Mesenchymal stem cell (in vitro differentiated cells and primary cell): Measurements from ENCODE around the gene NME3.

Experiments used
- DNase-seq: peaks from one replicate; pipeline ENCODE4 v3.0.0-alpha.2; 2013
- H2AFZ ChIP-seq: one replicate; pipeline ENCODE4 v1.6.1; 2013; ENCODE audit warnings: low read depth, mild to moderate bottlenecking, control low read depth, inconsistent platforms, low read length, moderate library complexity
- H2AK5ac ChIP-seq: 2 replicates; pipeline ENCODE4 v1.6.1; 2013; ENCODE audit warnings: low read length, moderate library complexity, mild to moderate bottlenecking, inconsistent platforms; ENCODE audit not compliant: severe bottlenecking
- H2BK120ac ChIP-seq: one replicate; pipeline ENCODE4 v1.6.1; 2013; ENCODE audit warnings: low read depth, mild to moderate bottlenecking, inconsistent platforms, low read length, moderate library complexity
- H2BK12ac ChIP-seq, 2 experiments: one replicate each; pipeline ENCODE4 v1.6.1; 2013; ENCODE audit warnings: inconsistent platforms in 2 of 2, low read length in 2 of 2, mild to moderate bottlenecking in 2 of 2, moderate library complexity in 2 of 2, control low read depth in 1 of 2
- H2BK15ac ChIP-seq: one replicate; pipeline ENCODE4 v1.6.1; 2013; ENCODE audit warnings: mild to moderate bottlenecking, low read depth, inconsistent platforms; ENCODE audit not compliant: poor library complexity, severe bottlenecking
- H2BK5ac ChIP-seq: 2 replicates; pipeline ENCODE4 v1.6.1; 2013; ENCODE audit warnings: low read depth, mild to moderate bottlenecking, low read length, control low read depth, inconsistent platforms; ENCODE audit not compliant: poor library complexity, severe bottlenecking
- H3K14ac ChIP-seq, 2 experiments: one replicate each; pipeline ENCODE4 v1.6.1; 2013; ENCODE audit warnings: inconsistent platforms in 2 of 2, low read length in 2 of 2, control low read depth in 1 of 2, mild to moderate bottlenecking in 1 of 2, moderate library complexity in 1 of 2
- H3K18ac ChIP-seq, 2 experiments: one replicate each; pipeline ENCODE4 v1.6.1; 2013; ENCODE audit warnings: inconsistent platforms in 2 of 2, low read length in 2 of 2, control low read depth in 1 of 2, low read depth in 1 of 2, mild to moderate bottlenecking in 1 of 2
- H3K23ac ChIP-seq, 2 experiments: one replicate each; pipeline ENCODE4 v1.6.1; 2013; ENCODE audit warnings: inconsistent platforms in 2 of 2, low read length in 2 of 2, mild to moderate bottlenecking in 2 of 2, moderate library complexity in 2 of 2, control low read depth in 1 of 2
- H3K27ac ChIP-seq: 2 replicates; pipeline ENCODE4 v1.5.1; 2013; ENCODE audit warnings: mild to moderate bottlenecking, moderate library complexity, low read length, control low read depth, inconsistent platforms; ENCODE audit not compliant: poor library complexity, severe bottlenecking
- H3K27me3 ChIP-seq, 2 experiments: 2 replicates each; pipeline versions ENCODE4 v1.6.1 to v1.7.0; 2013; ENCODE audit warnings: low read length in 2 of 2, mild to moderate bottlenecking in 2 of 2, moderate library complexity in 2 of 2, control low read depth in 1 of 2, inconsistent platforms in 1 of 2; ENCODE audit not compliant: control insufficient read depth in 1 of 2, insufficient read depth in 1 of 2
- H3K36me3 ChIP-seq, 2 experiments: 2 replicates each; pipeline versions ENCODE4 v1.6.1 to v1.7.0; 2013; ENCODE audit warnings: low read length in 2 of 2, control low read depth in 1 of 2, inconsistent platforms in 1 of 2, low read depth in 1 of 2, mild to moderate bottlenecking in 1 of 2; ENCODE audit not compliant: insufficient read depth in 2 of 2, control insufficient read depth in 1 of 2
- H3K4ac ChIP-seq, 2 experiments: one replicate each; pipeline ENCODE4 v1.6.1; 2013; ENCODE audit warnings: inconsistent platforms in 2 of 2, low read length in 2 of 2, mild to moderate bottlenecking in 2 of 2, moderate library complexity in 2 of 2, control low read depth in 1 of 2, low read depth in 1 of 2
- H3K4me1 ChIP-seq: 2 replicates; pipeline ENCODE4 v1.6.1; 2013; ENCODE audit warnings: low read depth, low read length, control low read depth; ENCODE audit not compliant: control insufficient read depth, insufficient read depth
- H3K4me2 ChIP-seq: 2 replicates; pipeline ENCODE4 v1.6.1; 2013; ENCODE audit warnings: low read length, mild to moderate bottlenecking, inconsistent platforms; ENCODE audit not compliant: poor library complexity, severe bottlenecking
- H3K4me3 ChIP-seq, 2 experiments: 2 replicates each; pipeline versions ENCODE4 v1.5.1 to v1.7.0; 2013; ENCODE audit warnings: low read length in 2 of 2, mild to moderate bottlenecking in 2 of 2, control low read depth in 1 of 2, low read depth in 1 of 2; ENCODE audit not compliant: insufficient read depth in 1 of 2
- H3K79me1 ChIP-seq: replicated peaks from 2 replicates; pipeline ENCODE4 v1.6.1; 2013; ENCODE audit warnings: mild to moderate bottlenecking, control low read depth, low read length, inconsistent platforms; ENCODE audit not compliant: poor library complexity, severe bottlenecking
- H3K9ac ChIP-seq: 2 replicates; pipeline ENCODE4 v1.7.0; 2013; ENCODE audit warnings: mild to moderate bottlenecking, low read length, moderate library complexity
- H3K9me3 ChIP-seq: 2 replicates; pipeline ENCODE4 v1.7.0; 2013; ENCODE audit warnings: mild to moderate bottlenecking, low read length; ENCODE audit not compliant: control insufficient read depth
- H4K8ac ChIP-seq: one replicate; pipeline ENCODE4 v1.6.1; 2013; ENCODE audit warnings: inconsistent platforms, mild to moderate bottlenecking, low read length, moderate library complexity
- H4K91ac ChIP-seq: one replicate; pipeline ENCODE4 v1.6.1; 2013; ENCODE audit warnings: mild to moderate bottlenecking, low read length, inconsistent platforms
- WGBS: methylation state at CpG from one replicate; pipeline ENCODE4 v1.1.7; 2013; ENCODE audit warnings: mixed read lengths; 5-methylcytosine and 5-hydroxymethylcytosine counted together

NME3 gene

DNA sequence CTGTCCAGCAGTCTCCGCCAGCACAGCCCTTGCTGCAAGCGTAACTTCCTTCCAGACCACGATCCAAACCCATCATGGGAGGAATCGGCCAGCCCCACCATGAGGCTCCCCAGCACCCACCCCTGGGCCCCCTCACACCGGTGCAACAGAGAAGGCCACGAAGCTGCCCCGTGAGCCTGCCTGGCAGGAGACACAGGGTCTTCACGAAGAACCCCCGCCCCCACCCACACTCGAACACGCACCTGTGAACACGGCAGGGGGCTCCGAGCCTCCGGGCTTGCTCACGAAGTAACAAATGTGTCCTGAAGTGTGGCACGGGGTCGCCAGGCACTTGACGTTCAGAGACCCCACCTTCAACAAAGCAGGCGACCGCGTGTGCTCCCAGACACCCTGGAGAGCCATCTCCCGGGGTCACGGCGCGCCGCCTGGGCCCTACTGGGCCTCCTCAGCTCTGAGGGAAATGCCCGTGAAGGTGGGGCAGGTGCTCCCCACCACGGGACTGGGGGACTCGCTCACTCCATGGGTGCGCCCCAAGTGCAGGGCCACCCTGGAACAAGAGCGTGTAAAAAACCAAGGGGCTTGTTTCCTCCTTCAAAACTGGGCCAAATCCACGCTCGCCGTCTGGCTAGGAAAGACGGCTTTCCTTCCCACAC is 47.7 kb upstream of the NME3 start:
- Histone ChIP-seq H3K14ac (no peak overlapping the region), H3K36me3 (peaks cover 38 to 72% of the 10 kb centered on the region in 2 experiments), H3K9me3 (no peaks in the 10 kb centered on the region), H3K9ac (no peak overlapping the region), H3K4ac (no peak overlapping the region), H2AK5ac (no peak overlapping the region), H3K27ac (no peak overlapping the region), H2BK5ac (no peak overlapping the region), H3K4me1 (peaks cover 3% of the 10 kb centered on the region), H4K8ac (no peak overlapping the region), H4K91ac (no peak overlapping the region), H3K27me3 (no peaks in the 10 kb centered on the region), H3K79me1 (peaks cover 39% of the 10 kb centered on the region), H3K18ac (no peak overlapping the region), H2AFZ (no peak overlapping the region), H3K23ac (no peak overlapping the region), H2BK12ac (no peak overlapping the region), H2BK15ac (no peak overlapping the region), H3K4me2 (no peak overlapping the region), H3K4me3 (no peak overlapping the region), H2BK120ac (no peak overlapping the region)
- no peak for DNase-seq
- whole genome bisulfite sequencing = 97% methylated on average over 35 of the region's 35 CpGs

DNA sequence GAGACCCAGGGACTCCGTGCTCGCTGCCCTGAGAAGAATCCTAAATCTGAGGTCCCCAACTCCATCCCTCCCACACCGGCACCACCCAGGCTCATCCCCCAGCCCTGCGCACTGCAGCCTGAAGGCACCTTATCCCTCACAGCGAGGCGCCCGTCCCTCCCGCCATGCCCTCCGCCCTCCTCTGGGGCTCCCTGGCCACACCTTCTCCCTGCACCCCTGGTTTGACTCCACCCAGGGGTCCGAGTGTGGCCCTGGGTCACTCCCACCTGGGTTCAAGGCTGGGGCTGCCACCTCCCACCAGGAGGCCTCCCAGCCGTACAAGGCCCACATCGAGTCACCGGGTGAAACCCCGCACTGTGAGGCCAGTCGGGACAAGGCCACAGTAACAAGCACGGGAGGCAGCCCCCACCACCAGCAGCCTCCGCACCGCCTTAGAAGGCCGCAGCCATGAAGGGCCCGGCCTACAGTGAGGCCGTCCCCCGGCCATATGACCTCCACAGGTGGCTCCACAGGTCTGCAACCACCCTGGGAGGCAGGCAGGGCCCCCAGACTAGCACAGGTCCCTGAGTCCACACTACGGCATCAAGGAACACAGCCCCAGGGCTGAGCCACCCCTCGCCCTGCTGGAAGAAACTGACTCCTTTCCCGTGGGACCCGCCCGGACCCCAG is 47.0 kb upstream of the NME3 start:
- 96% methylated on average over 27 of the region's 27 CpGs for WGBS
- Histone ChIP-seq H3K27me3 (no peaks in the 10 kb centered on the region), H2AFZ (no peak overlapping the region)

DNA sequence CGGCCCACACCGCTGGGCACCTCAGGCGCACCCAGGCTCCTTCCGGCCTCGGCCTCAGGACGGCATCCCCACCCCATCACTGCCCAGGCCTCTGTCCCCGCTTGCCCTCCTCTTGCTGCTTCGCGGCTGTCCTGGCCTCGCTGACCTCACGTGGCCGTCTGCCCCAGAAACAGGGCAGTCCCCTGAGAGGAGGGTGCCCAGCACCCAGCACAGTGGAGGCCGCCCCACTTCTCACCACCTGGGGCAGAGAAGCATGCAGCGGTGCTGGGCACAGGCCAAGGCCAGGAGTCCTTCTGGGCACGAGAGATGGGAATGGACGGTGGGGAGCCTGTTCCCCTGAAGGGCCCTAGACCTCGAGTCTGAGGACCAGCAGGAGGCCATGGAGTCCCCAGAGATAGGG is 46.4 kb upstream of the NME3 start:
- DNase-seq = no peak
- Histone ChIP-seq H3K4me3 (no peak overlapping the region), H3K4ac (no peak overlapping the region), H3K18ac (no peak overlapping the region), H3K36me3 (peaks cover 44 to 73% of the 10 kb centered on the region in 2 experiments), H3K9ac (no peak overlapping the region), H3K23ac (no peak overlapping the region), H2BK5ac (no peak overlapping the region), H3K27me3 (no peaks in the 10 kb centered on the region), H2BK120ac (no peak overlapping the region), H3K4me2 (no peak overlapping the region), H3K4me1 (peaks cover 5% of the 10 kb centered on the region), H4K8ac (no peak overlapping the region), H3K79me1 (peaks cover 36% of the 10 kb centered on the region), H2AK5ac (no peak overlapping the region), H3K9me3 (no peaks in the 10 kb centered on the region), H4K91ac (no peak overlapping the region), H3K14ac (no peak overlapping the region), H2BK12ac (no peak overlapping the region), H3K27ac (no peak overlapping the region), H2AFZ (no peak overlapping the region), H2BK15ac (no peak overlapping the region)
- WGBS = 95% methylated on average over 17 of the region's 17 CpGs

More for the DNA sequence above, 47.0 kb upstream of the NME3 start:
- Histone ChIP-seq H3K14ac (no peak overlapping the region), H2BK15ac (no peak overlapping the region), H2BK120ac (no peak overlapping the region), H2BK12ac (no peak overlapping the region), H3K27ac (no peak overlapping the region), H3K4me2 (no peak overlapping the region), H3K36me3 (peaks cover 44 to 75% of the 10 kb centered on the region in 2 experiments), H3K18ac (no peak overlapping the region), H3K4ac (no peak overlapping the region), H3K23ac (no peak overlapping the region), H3K4me1 (no peaks in the 10 kb centered on the region), H3K4me3 (no peak overlapping the region), H3K9me3 (no peaks in the 10 kb centered on the region), H2BK5ac (no peak overlapping the region), H3K9ac (no peak overlapping the region), H4K8ac (no peak overlapping the region), H2AK5ac (no peak overlapping the region), H3K79me1 (peaks cover 39% of the 10 kb centered on the region), H4K91ac (no peak overlapping the region)
- DNase-seq = no peak

DNA sequence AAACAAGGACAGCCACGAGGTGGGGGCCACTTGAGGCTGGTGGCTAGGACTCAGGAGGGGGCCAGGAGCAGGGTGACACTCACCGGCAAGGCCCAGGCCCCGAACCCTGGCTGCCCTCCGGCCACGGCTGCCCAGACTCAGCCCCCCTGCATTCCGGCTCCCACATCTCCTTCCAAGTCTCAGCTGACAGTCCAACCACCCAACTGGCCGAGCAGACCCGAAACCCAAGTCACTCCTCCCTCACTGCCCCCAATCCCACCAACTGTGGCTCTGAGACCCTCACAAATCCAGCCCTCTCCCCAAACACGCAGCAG is 45.9 kb upstream of the NME3 start:
- Histone ChIP-seq H2AFZ (no peak overlapping the region), H2BK15ac (no peak overlapping the region), H3K14ac (no peak overlapping the region), H3K4ac (no peak overlapping the region), H3K9me3 (no peaks in the 10 kb centered on the region), H4K91ac (no peak overlapping the region), H4K8ac (no peak overlapping the region), H3K27me3 (no peaks in the 10 kb centered on the region), H3K23ac (no peak overlapping the region), H3K79me1 (peaks cover 31% of the 10 kb centered on the region), H2BK120ac (no peak overlapping the region), H3K4me1 (peaks cover 6% of the 10 kb centered on the region), H3K4me3 (no peak overlapping the region), H3K36me3 (peaks cover 40 to 68% of the 10 kb centered on the region in 2 experiments), H3K4me2 (no peak overlapping the region), H2AK5ac (no peak overlapping the region), H3K9ac (no peak overlapping the region), H2BK12ac (no peak overlapping the region), H2BK5ac (no peak overlapping the region), H3K27ac (no peak overlapping the region), H3K18ac (no peak overlapping the region)
- no peak for DNase-seq
- WGBS = 95% methylated on average over 9 of the region's 9 CpGs
